Epithelial cell of prostate (primary cell): ENCODE measurements around the gene MIS18BP1.
A peak's percentile ranks its signal among the peaks of the same experiment; 100 is the strongest.
"Not testable (repeated sequence)": the region's sequence is repeated elsewhere in the genome, so short reads cannot be mapped to it uniquely, and the experiment has no call there.

ENCODE experiments used
- DNase-seq: peaks from one replicate; pipeline ENCODE4 v3.0.0-alpha.2; 2011; ENCODE audit warnings: low read depth, low spot score
- H3K27ac ChIP-seq: fragments of 450-650 bp; 2 replicates; pipeline ENCODE4 v1.5.1; 2017; ENCODE audit warnings: mild to moderate bottlenecking

The MIS18BP1 gene

DNA sequence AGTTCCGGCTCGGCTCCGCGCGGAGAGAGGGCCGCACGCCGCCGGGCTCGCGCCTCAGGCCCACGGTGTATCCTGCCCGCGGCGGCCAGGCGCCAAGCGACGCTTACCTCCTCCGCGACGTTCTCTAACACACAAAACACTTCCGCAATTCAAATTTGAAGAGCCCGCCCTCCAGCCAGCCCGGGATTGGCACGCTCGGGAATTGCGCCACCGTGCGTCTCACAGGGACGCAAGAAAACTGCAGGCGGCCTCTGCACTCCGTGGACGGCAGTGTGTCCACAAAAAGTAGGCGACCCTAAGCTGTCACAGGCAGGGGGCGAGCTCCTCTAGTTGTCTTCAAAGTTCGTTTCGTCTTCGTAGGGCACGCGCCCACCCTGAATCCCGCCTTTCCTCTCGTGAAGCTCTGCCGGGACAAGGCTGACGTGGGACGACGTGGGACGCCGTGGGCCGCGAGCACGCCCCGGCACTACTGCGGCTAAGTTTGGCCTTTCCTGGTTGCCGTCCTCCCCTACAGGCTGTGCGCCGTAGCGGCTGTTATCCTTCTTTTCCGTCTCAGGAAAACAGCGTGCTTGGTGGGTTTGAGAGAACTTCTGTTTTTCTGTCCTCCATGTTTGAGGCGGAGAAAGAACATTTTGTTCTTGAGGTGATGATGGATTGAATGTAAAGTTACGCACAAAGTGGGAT lies at the start of gene MIS18BP1:
MIS18BP1 (minus strand) TSS at position 133 of the 684 bp plus-strand sequence. CDS start 5,916 bp downstream, outside the sequence.
- DNase-seq, result peak; percentile 84
- H3K27ac ChIP-seq, result peak within 1 kb of the TSS; percentile 83

DNA sequence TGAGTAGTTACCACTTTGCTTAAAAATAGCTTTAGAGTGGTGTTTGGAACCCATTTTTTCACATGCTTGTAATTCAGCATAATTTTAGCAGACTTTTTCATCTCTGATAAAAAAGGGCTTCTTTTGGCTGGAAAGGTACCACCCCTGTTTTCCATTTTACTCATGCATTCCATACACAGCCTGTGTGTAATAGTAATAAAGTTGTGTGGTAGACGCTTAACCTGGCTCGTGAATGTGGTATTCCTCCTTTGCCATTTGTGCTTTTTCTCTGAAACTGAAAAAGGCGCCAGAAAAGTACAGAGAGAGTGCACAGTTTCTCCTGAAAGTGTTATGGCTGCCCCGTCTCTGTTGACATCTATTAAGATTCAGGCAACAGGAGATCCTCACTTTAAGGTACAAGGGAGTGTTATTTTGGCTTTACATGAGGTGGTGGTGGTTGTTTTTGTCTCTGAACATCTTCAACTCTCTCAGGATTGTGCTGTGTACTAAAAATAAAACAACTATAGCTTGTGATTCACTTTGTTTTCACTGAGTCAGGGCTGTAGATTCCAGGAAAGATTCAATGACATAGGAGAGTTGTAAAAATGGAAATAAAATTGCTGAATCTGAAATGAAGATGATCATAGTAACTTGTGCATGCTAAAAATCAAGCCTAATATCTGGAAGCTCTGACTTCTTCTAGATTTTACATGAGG lies 45.6 kb upstream of the MIS18BP1 start:
- no peak overlapping the region for H3K27ac ChIP-seq
- DNase-seq, result no peak

DNA sequence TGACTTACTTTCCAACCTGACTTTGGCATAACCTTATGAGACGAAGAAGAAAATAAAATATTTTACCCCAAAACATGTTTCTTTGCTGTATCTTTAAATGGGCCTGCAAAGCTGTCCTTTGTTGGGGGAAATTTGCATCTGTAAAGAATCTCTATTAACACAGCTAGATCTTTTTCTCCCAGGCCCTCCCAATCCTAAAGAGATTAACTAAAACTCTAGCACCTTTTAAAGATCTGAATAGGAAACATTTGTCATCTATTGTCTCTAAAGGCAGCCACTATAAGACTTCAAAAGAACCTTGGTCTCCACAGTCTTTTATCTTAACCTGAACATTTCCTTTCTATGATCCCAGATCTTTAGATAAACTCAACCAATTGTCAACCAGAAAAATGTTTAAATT lies 41.8 kb upstream of the MIS18BP1 start:
- DNase-seq, result not testable (repeated sequence)

DNA sequence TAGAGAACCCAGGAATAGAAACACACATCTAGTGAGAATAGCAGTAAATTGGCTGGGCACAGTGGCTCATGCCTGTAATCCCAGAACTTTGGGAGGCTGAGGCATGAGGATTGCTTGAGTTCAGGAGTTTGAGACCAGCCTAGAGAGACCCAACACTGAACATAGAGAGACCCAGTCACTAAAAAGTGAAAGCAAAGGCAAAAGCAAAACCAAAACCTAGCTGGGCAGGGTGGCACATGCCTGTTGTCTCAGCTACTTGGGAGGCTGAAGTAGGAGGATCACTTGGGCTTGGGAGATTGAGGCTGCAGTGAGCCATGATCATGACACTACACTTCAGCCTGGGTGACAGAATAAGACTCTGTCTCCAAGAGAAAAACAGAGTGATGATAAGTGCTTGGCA lies 37.5 kb upstream of the MIS18BP1 start:
- no peak overlapping the region for H3K27ac ChIP-seq
- DNase-seq, result no peak

More for the DNA sequence above, 41.8 kb upstream of the MIS18BP1 start:
- H3K27ac ChIP-seq, result not testable (repeated sequence)

DNA sequence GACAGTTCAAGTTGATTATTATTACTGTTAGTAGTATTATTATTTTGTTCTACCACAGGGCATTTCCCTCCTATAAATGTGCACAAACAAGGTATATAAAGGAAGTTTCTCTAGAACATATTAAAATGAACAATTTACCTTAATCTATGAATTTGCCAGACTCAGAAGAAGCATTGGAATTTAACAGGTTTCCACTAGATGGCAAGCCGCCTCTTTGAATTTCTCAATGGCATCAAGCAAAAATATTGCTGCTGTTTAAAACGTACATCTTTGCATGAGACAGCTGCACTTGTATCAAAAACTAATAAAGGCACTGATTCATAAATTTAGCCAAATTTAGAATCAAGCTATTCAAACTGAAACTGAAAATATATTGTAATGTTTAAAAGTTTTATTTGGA lies 34.6 kb upstream of the MIS18BP1 start:
- no peak overlapping the region for H3K27ac ChIP-seq
- no peak for DNase-seq

DNA sequence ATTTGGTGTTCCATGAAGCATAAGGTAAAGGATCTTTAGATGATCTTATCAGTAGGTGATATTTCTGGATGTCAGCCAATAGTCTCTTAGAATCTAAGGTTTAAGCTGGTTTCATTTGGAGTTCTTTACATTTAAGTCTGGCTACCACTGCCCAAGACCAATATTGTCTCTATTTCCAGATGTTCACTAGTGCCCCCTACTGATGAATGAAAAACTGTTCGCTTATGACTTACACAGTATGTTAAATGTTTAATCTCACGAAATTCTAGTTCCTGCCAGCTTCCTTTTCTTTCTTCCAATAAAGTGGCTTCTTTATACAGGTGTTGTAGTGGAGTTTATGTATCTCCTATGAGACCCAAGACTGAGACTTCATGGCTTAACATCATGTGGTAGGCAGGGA lies 31.8 kb upstream of the MIS18BP1 start:
- no peak overlapping the region for H3K27ac ChIP-seq
- no peak for DNase-seq

DNA sequence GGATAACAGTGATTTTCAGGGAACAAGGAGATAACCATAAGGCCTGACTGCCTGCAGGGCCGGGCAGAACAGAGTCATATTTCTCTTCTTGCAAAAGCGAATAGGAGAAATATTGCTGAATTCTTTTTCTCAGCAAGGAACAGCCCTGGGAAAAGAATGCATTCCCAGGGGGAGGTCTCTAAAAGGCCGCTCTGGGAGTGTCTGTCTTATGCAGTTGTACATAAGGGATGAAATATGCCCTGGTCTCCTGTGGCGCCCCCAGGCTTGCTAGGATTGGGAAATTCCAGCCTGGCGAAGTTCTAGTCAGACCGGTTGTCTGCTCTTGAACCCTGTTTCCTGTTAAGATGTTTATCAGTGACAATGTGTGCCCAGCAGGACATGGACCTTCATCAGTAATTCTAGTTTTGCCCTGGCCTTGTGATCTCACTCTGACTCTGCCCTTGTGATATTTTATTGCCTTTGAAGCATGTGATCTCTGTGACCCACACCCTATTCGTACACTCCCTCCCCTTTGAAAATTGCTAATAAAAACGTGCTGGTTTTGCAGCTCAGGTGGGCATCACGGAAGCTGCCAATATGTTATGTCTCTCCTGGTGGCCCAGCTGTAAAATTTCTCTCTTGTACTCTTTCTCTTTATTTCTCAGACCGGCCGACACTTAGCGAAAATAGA lies 28.9 kb upstream of the MIS18BP1 start:
- not testable (repeated sequence) for DNase-seq, H3K27ac ChIP-seq

DNA sequence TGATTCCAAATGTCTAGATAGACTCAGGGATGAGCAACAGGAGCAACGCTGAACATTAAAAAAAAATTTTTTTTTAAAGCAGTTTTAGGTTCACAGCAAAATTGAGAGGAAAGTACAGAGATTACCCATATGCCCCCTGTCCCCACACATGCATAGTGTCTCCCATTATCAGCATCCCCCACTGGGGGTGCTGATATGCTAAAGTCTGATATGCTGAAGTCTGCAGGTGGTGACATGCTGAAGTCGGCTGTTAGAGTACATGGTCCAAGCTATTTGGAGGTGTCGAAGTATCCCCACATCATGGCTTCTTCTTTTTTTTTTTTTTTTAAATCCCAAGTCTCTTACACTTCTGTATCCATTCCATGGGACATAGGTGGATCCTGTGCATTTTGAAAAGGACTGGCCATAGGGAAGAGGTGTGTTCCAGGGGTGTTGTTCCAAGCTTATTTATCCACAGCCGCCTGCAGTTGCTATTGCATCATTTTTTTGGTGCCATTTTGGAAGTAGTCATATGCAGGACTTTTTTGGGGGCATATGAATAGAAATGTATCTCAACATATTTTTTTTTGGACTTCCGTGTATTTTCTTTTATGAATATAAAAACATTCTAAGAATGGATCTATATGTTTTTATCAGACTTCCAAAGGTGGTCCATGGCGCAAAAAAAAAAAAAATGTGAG lies 19.0 kb upstream of the MIS18BP1 start:
- no peak overlapping the region for H3K27ac ChIP-seq
- no peak for DNase-seq

DNA sequence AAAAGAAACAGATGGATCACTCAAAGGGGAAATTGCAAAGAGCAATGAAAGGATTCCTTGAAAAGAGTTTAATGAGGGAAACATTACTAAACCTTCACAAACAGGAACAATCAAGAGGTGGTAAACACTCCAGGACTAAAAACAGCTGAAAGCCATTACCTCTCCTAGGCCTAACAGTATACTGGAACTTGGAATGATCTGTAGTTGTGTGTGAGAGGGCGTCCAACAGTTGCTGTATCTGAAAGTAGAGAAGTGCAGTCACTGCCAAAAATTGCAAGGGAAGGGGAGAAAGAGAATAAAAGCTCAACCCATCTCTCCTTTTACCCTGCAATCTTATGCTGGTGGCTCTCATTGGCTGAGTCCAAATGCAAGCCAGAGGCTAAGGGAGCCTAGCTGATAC lies 17.0 kb upstream of the MIS18BP1 start:
- no peak overlapping the region for H3K27ac ChIP-seq

DNA sequence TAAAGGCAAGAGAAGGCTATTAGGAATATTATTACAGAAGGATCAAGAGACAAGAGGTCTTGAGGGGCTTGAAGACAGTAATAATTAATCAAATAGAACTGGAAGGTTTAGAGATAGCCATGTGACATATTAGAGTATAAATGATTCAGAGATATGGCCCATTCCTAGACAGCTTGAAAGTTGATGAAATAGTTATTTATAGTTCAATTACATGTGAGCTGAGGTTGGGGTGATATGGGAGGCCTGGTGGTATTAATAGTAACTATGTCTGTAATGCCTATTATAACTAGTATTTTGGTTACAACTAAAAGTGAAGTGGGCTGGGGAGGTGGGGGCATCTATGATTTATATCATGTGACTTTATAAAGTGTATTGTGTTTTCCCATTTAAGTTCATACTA lies 14.1 kb upstream of the MIS18BP1 start:
- DNase-seq, result no peak
- H3K27ac ChIP-seq, result no peak overlapping the region

More for the DNA sequence above, 17.0 kb upstream of the MIS18BP1 start:
- no peak for DNase-seq

DNA sequence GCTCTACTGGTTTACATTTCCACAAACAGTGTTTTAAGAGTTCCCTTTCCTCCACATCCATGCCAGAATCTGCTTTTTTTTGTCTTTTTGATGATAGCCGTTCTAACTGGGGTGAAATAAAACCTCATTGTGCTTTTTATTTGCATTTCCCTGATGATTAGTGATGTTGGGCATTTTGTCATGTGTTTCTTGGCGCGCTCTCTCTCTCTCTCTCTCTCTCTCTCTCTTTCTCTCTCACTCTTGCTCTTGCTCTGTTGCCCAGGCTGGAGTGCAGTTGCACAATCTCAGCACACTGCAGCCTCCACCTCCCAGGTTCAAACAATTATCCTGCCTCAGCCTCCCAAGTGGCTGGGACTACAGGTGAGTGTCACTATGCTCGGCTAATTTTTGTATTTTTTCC lies 9.6 kb upstream of the MIS18BP1 start:
- no peak for DNase-seq
- no peak overlapping the region for H3K27ac ChIP-seq

DNA sequence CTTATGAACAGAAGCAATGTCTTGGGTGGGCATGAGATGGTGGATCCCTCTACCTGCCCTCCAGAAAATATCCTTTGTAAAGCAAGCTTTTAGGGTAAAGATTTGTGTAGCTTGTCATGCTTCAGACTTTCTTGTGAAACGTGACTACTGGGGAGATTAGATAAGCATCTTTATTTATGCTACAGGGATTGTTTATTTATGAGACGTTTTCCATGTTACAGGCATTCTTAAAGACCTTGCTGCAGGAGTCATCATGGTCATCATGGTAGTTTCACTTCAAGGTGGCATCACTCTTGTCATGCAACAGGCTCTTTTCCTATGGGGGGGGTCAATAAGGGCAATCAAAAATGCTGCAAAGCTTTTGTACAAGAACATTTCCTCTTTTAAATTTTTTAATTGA lies 8.2 kb upstream of the MIS18BP1 start:
- no peak for DNase-seq
- H3K27ac ChIP-seq, result no peak overlapping the region

DNA sequence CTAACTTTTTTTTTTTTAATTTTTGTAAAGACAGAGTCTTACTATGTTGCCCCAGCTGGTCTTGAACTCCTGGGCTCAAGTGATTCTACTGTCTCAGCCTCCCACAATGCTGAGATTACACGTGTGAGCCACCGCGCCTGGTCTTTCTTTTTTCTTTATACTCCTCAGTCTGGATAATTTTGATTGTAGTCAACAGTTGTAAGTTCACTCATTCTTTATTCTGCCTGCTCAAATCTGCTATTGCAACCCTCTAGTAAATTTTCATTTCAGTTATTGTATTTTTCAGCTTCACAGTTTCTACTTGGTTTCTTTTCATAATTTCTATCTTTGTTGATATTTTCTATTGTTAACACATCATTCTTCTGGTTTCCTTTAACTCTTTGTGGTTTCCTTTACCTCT lies 5.8 kb upstream of the MIS18BP1 start:
- no peak overlapping the region for H3K27ac ChIP-seq
- DNase-seq, result no peak

DNA sequence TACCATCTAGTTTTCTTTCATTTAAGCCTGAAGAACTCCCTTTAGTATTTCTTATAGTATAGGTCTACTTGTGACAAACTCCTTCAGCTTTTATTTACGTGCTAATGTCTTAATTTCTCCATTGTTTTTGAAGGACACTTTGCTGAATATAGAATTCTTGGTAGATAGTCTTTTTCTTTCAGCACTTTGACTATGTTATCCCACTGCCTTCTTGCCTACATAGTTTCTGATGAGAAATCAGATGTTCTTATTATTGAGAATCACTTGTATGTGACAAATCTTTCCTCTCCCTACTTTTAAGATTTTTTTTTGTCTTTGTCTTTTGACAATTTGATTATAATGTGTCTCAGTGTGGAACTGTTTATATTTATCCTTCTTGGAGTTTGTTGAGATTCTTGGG lies 5.1 kb upstream of the MIS18BP1 start:
- no peak for DNase-seq
- H3K27ac ChIP-seq, result no peak overlapping the region

DNA sequence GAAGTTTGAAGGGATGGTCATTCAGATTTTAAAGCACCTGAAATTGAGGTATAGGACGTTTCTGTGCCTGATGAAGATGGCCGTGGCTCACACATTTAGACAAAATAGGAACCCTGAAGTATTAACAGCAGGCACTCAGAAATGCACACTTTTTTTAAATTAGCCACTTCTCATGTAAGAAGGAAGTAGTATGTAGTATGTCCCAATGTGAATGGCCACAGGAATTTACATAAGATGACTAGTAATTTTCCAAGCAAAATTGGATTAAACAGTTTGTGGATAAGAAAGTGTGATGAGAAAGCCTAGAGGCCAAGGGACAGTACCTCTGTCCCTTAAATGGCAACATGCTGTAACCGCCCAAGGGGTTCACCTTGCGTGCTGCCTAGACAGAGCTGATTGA lies 1.8 kb upstream of the MIS18BP1 start:
- peak overlapping the region; percentile 83 for H3K27ac ChIP-seq
- no peak for DNase-seq

DNA sequence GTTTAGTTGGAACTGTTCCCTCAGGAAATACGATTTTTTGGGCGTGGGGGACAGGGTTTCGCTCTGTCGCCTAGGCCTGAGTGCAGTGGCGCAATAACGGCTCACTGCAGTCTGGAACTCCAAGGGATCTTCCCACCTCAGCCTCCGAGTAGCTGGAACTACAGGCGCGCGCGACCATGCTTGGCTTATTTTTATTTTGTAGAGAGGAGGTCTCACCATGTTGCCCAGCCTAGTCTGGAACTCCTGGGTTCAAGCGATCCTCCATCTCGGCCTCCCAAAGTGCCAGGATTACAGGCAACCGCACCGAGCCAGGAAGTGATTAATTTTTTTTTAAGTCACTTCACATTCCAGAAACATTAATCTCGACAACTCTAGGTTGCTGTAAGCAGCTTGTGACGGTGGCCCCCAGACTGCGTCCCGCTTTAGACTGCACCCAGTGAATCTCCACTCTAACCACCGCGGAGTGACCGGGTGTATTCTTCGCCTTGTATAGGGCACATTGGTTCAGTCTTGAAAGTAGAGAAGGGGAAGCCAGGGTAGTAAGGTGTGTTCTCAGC lies 830 bp upstream of the MIS18BP1 start:
- peak overlapping the region; percentile 83 for H3K27ac ChIP-seq
- DNase-seq, result no peak

DNA sequence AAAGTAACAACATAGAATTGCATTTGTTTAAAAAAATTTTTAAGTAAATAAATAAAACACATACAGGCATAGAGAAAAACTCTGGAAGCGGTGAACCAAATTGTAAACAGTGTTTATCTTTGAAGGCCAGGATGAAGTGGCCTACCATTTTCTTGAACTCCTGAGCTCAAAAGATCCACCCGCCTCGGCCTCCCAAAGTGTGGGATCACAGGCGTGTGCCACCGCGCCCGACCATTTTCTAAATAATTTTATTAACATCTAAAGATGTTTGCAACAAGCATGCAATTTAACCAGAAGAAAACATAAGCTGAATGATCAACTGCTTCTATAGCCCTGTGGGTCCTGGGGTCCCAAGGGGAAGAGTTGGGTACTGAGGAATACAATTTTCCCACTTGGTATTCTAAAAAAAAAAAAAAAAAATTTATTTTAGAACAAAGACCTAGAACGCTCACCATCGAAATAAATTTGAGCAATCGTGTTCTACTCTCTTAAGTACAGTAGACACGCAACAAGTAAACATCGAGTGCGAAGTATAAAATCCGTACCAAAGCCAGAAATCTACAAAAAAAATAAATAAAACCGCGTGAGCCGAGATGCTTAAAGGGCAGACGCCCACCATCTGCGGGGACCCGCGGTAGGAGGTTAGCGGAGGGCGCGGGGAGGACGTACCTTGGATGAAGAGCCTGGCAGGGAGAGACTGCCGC lies 484 bp downstream of the MIS18BP1 start:
- peak overlapping the region; percentile 83 for H3K27ac ChIP-seq
- no peak for DNase-seq

DNA sequence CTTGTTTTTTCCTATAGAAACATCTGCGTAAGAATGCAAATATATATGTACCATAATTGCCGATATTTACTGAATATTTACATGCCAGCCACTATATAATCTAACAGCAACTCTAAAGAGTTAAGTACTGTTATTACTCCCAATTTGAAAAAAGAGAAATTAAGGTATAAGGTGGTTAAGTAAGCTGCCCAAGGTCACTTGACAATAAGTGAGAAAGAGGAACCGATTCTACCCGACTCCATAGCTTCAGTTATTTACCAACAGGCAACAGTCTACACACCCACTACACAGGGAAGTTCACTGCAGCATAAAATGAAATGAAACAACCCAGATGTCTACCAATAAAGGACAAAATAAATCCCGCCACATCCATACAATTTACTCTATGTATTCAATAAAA lies 1.1 kb downstream of the MIS18BP1 start:
- DNase-seq, result no peak
- peak overlapping the region; percentile 83 for H3K27ac ChIP-seq

DNA sequence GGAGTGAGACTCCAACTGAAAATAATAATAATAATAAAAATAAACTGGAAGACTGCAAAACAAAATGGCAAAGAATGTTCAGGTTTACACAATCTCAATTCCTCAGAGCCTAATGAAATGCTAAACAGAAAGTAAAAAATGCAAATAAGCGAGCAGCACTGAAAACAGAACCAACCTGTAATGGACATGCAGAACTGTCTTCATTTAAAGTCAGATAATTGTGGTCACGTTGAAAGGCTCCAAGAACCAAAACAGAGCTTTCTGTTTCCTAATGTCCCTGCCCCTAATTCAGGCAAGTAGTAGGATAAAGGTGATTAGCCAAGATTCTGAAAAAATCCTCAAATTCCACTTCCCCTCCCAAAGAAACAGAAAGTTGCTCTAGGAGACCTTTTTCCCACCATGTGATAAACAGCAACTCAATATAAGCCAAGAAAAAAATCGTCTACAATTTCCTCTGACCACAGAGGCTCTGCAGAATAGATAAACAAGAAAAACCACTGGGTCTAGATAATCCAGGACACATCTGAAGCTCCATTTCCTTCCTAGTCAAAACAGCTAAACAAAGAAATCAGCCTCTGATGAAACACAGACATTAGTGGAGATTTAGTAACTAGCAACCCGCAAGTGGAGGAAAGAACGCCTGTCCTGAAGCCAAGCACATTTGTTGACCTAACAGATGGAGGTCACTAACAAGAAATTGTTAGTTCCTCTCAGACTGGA lies 3.0 kb downstream of the MIS18BP1 start:
- H3K27ac ChIP-seq, result no peak overlapping the region
- DNase-seq, result no peak
